Nucleus accumbens (tissue), 56 donors: ENCODE results near the gene CCL20.
"Not testable (repeated sequence)": the region's sequence is repeated elsewhere in the genome, so short reads cannot be mapped to it uniquely, and the experiment has no call there.

Source experiments
- DNase-seq, 56 donors: peaks; one replicate each; lab custom pipeline; 2025; lab: John Stamatoyannopoulos, UW

The CCL20 gene

GRCh38 chr2:227828477-227828912 is 14.9 kb downstream of the CCL20 start:
- no peak for DNase-seq

- no peak for DNase-seq
Observed at GRCh38 chr2:227829337-227829736, 15.7 kb downstream of the CCL20 start.

GRCh38 chr2:227834423-227834822 is 20.8 kb downstream of the CCL20 start:
- no peak for DNase-seq

DNA sequence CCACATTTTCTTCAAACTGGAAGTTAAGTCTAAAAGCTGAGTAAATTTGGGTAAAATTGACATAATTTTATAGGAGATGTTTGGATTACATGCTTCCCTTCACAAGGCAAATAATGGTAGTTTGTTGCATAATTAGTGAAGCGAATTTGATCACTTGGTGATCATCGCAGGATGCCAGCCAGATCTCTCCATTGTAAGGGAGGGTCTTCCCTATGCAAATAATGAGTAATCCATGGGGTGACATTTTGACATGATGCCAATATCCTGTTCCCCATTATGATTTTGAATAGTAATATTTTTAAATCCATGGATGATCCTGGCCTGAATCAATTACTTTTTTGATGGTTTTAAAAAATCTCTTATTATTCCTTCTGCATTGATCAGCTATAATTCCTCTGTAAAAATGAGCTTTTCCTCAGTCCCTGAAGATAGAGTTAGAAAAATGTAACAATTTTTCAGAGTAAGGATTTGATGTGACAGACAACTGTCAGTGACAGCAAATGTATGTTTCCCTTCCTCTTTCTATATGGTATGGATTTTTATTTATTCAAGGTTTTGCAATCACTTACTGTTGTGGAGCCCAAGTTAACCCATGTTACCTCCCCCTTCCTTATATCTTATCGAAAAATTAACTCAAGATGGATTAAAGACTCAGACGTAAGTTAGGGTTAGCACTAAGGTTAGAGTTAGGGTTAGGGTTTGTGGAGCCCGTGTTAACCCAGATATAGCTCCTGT is 21.4 kb downstream of the CCL20 start:
- no peak for DNase-seq

DNA sequence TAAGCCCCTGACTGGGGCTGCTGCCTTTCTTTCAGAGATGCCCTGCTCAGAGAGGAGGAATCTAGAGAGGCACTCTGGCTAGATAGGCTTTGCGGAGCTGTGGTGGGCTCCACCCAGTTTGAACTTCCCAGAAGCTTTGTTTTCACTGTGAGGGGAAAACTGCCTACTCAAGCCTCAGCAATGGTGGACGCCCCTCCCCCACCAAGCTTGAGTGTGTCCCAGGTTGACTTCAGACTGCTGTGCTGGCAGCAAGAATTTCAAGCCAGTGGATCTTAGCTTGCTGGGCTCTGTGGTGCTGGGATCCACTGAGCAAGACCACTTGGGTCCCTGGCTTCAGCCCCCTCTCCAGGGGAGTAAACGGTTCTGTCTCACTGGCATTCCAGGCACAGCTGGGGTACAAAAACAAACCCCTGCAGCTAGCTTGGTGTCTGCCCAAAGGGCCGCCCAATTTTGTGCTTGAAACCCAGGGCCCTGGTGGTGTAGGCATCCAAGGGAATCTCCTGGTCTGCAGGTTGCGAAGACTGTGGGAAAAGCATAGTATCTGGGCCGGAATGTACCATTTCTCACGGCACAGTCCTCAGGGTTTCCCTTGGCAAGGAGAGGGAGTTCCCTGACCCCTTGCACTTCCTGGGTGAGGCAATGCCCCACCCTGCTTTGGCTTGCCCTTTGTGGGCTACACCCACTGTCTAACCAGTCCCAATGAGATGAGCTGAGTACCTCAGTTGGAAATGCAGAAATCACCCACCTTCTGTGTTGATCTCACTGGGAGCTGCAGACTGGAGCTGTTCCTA is 25.9 kb downstream of the CCL20 start:
- DNase-seq, result not testable (repeated sequence)

GRCh38 chr2:227846831-227847230 is 33.2 kb downstream of the CCL20 start:
- no peak for DNase-seq

- DNase-seq, result no peak
Observed at GRCh38 chr2:227848146-227848545, 34.5 kb downstream of the CCL20 start.

DNA sequence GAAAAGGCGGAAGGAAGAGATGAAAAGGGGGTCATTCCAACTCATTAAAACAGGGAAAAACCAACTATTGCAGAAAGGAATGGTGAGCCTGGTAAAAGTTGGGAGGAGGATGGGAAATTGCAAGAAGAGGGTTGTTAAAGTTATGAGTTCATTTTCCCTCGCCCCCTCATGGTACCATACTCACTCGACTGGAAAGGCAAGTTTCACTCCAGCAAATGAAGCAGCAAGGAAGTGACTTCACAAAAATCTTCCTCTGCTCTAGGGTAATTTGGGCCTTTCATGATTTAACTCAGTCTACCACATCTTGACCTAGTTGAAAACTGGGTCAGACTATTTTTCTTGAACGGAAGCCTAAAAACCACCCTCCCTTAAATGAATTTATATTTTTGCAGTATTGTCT is 34.9 kb downstream of the CCL20 start:
- no peak for DNase-seq

GRCh38 chr2:227849906-227850305 is 36.3 kb downstream of the CCL20 start:
- no peak for DNase-seq

DNA sequence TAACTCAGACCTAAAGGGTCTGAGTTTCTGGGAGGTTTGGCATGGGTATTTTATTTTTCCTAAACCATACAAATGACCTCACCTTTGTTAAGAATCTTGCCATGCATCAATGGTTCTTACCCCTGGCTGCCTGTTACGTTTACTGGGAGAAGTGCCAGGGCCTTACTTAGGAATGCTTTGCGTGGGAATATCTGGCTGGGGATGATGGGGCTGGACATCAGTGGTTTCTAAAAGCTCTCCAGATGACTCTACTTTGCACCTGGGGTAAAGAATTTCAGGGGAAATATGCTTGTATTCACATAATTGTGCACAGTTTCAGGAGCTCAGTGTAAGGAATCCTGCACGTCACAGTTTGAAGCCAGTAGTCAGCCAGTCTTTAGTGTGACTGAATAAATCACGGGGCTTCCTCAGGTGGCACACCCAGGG is 39.6 kb downstream of the CCL20 start:
- no peak for DNase-seq

DNA sequence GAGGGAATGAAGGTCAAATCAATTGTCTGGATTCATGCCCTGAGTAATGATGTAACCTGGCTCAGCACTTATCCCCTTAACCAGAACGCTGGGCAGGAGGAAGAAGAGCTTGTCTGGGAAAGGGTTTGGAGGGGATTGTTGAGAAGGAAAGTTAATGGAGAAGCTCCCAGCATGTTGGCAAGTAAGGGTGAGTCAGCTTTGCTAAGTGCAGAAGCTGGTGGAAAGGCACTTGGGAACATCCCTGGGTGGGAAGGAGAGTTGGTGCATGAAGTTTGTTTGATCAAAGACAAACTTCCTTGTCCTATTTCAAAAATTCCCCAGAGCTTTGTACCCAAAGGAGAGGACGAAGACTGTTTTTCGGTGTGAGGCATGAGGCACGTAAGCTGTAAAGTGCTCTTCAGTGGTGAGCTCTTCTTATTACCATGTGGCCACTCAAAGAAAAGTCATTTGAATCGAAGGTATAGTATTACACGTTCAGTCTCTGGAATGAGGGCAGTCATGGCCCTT is 40.2 kb downstream of the CCL20 start:
- DNase-seq, result no peak

DNA sequence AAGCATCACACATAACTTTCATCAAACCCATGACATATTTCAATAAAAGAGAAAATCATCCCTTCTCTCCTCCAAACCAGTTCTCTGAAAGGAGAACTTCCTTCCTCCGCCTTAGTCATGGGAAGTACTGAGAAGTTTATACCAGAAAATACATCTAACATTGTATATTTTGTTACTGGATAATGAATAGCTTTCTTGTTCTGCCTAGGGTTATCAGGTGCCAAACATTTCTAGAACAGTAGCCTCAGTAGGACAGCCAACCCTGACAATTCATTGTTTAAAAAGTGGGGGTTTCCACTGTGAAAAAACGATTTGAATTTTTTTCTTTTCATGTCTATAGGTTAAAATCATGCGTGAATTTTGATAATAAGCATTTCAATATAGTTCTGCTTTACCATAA is 41.8 kb downstream of the CCL20 start:
- DNase-seq, result no peak

DNA sequence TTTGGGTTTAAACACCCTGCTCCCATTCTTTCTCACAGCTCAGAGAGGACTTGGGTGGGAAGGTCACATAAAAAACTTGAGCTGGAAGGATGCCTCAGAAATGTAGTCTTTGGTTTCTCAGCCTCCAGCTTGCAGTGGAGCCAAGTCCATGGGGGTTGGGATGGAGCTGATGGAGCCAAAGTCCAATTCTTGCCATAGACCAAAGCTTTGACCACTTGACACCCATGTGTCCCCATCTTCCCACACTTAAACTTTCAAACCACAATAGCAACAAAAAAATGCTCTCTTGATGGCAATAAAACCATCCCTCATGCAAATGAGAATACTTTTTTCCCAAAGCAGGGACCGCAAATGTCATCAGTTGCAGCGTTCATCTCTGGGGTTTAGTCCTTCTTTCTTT is 43.1 kb downstream of the CCL20 start:
- DNase-seq, result no peak

DNA sequence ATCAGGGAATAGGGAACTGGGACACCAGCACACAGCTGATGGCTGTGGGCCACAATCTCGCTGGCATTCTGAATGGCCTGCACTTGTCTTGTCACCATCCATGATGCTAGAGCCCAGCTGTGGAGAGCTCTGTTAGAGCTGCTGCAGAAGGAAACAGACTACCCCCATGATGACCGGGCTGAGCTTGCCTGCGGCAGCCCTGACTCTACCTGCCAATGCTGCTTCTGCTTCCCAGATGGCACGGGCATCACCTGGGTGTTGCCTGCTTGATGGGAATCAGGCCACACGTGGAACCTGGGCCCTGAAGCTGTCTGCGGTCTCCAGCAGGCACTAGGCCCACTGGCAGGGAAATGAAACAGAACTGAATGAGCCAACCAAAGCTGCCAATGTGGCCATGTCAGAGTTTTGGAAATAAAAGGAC is 46.6 kb downstream of the CCL20 start:
- DNase-seq, result peak in 42 of 56 donors; percentile 5 to 76 (median 39)

- no peak for DNase-seq
Observed at GRCh38 chr2:227861011-227861410, 47.4 kb downstream of the CCL20 start.

DNA sequence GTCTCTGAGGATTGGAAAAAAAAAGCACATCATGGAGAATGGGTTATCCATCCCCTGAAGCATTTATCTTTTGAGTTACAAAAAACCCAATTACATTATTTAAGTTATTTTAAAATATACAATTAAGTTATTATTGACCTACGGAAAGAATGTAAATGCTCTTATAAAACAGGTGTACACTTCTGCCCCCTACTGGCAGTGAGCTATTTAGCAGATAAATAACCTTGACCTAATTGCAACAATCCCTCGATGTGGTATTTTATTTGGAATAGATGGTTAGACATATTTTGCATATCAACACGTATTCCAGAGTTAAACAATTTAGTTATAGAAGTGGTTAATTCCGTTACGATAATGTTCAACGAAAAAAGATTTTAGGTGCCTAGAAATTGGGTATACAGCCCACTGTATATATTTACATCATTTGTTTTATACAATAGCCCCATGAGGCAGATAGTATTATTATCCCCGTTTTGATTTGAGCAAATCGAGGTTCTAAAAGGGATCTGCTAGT is 48.6 kb downstream of the CCL20 start:
- DNase-seq, result peak in 1 of 56 donors; percentile 1

- peak in 3 of 56 donors; percentile 8 to 39 (median 17) for DNase-seq
Observed at GRCh38 chr2:227862741-227863588, 49.3 kb downstream of the CCL20 start.

- DNase-seq, result peak in 15 of 56 donors; percentile 3 to 52 (median 18)
Observed at GRCh38 chr2:227864161-227864756, 50.6 kb downstream of the CCL20 start.

DNA sequence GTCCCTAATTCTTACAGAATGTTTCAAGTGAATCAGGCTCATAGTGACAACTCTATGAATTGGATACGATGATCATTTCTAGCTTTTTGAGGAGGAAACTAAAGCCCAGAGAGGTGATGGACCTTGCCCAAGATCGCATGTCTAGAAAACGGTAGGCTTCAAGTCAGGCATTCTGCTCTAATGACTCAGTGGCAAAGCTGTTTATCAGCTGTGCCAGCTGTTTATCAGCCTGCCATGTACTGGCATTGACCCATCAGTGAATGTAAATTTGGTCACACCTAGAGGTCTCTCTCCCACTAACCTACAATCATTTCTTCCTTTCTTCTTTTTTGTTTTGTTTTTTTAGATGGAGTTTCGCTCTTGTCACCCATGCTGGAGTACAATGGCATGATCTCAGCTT is 51.6 kb downstream of the CCL20 start:
- no peak for DNase-seq
